GM12878 (cell line): Measurements from ENCODE around the gene HSD17B12. TPM values are rescaled to one million over a fixed set of nuclear protein-coding genes. Genes with fewer than 3 reads are reported as not detected.

Source experiments
- ATAC-seq: fragments of 200-7000 bp; cut with Tn5 transposase; 3 replicates; pipeline ENCODE4 v1.9.1; 2020; ENCODE audit warnings: mild to moderate bottlenecking, moderate library complexity
- BruUV-seq: library from RNA; stranded (reverse); fragments of 400-500 nt; replicated peaks from 2 replicates; lab custom pipeline; 2021; lab: Mats Ljungman, UMichigan
- CTCF ChIA-PET: fragments of 300-600 bp; sonication (Branson Sonifier 250); formaldehyde crosslinking; extraction: SDS; loops from one replicate; lab custom pipeline; 2021; ENCODE audit warnings: inconsistent platforms; lab: Yijun Ruan, JAX
- POLR2A ChIA-PET: fragments of 350-600 bp; formaldehyde crosslinking; extraction: SDS; loops from one replicate; lab custom pipeline; 2021; ENCODE audit warnings: inconsistent platforms; lab: Charles Lee
- RAD21 ChIA-PET: fragments of 300-600 bp; sonication (Branson Sonifier 250); formaldehyde crosslinking; loops from one replicate; lab custom pipeline; 2023; ENCODE audit warnings: antibody characterized with exemption; ENCODE audit not compliant: unreplicated experiment; lab: Charles Lee
- SMC1A ChIA-PET: fragments of 300-600 bp; sonication (Branson Sonifier 250); formaldehyde crosslinking; loops from one replicate; lab custom pipeline; 2023; ENCODE audit not compliant: unreplicated experiment, uncharacterized antibody; lab: Charles Lee
- DNase-seq: peaks from one replicate; pipeline ENCODE4 v3.0.0-alpha.2; 2011; ENCODE audit warnings: low read depth, low spot score
- FAIRE-seq: peaks from 3 replicates; lab custom pipeline; 2011; peaks lifted over from hg19 to GRCh38; lab: Jason Lieb, UNC
- H2AFZ ChIP-seq: 2 replicates; pipeline ENCODE4 v1.6.0; 2011; ENCODE audit warnings: low read depth, low read length, control low read depth; ENCODE audit not compliant: control insufficient read depth
- H3K27ac ChIP-seq: 2 replicates; pipeline ENCODE4 v1.5.1; 2011; ENCODE audit warnings: control low read depth; ENCODE audit not compliant: control insufficient read depth, insufficient read depth
- H3K27me3 ChIP-seq, 2 experiments: replicated peaks in 1 of 2; 2 replicates each; pipeline versions ENCODE4 v1.6.0 to v1.6.1; 2011; ENCODE audit warnings: low read length in 1 of 2; ENCODE audit not compliant: control insufficient read depth in 2 of 2, insufficient read depth in 2 of 2
- H3K36me3 ChIP-seq, 2 experiments: 2 replicates each; pipeline ENCODE4 v1.5.1; 2011; ENCODE audit warnings: low read length in 1 of 2; ENCODE audit not compliant: control insufficient read depth in 2 of 2, insufficient read depth in 2 of 2
- H3K4me1 ChIP-seq: 2 replicates; pipeline ENCODE4 v1.6.1; 2011; ENCODE audit warnings: mild to moderate bottlenecking, low read length, moderate library complexity, mixed read lengths; ENCODE audit not compliant: control insufficient read depth, insufficient read depth
- H3K4me2 ChIP-seq: 2 replicates; pipeline ENCODE4 v1.6.0; 2011; ENCODE audit warnings: control low read depth; ENCODE audit not compliant: control insufficient read depth, insufficient read depth
- H3K4me3 ChIP-seq: fragments of 200-600 bp; sonication (generic); 2 replicates; pipeline ENCODE4 v1.5.1; 2016
- H3K79me2 ChIP-seq: 2 replicates; pipeline ENCODE4 v1.6.0; 2011; ENCODE audit warnings: low read length; ENCODE audit not compliant: control insufficient read depth, insufficient read depth
- H3K9ac ChIP-seq: 2 replicates; pipeline ENCODE4 v1.8.0; 2011; ENCODE audit warnings: low read length, control low read depth, mixed read lengths; ENCODE audit not compliant: control insufficient read depth, insufficient read depth
- H3K9me3 ChIP-seq: replicated peaks from 3 replicates; pipeline ENCODE4 v1.5.1; 2011; ENCODE audit warnings: mild to moderate bottlenecking, low read length; ENCODE audit not compliant: control insufficient read depth, insufficient read depth
- H4K20me1 ChIP-seq: 2 replicates; pipeline ENCODE4 v1.6.0; 2011; ENCODE audit not compliant: control insufficient read depth, insufficient read depth
- ATF3 ChIP-seq: IDR thresholded peaks from 2 replicates; pipeline ENCODE4 v1.6.1; 2011; ENCODE audit warnings: low read depth, mild to moderate bottlenecking, low read length, moderate library complexity, borderline replicate concordance; ENCODE audit errors: extremely low read depth
- BRCA1 ChIP-seq: IDR thresholded peaks from 2 replicates; pipeline ENCODE4 v1.6.1; 2011; ENCODE audit warnings: low read depth, low read length, improper control_type of control experiment
- HSF1 ChIP-seq: fragments of 150-350 bp; IDR thresholded peaks from 2 replicates; pipeline ENCODE4 v1.6.1; 2014; ENCODE audit warnings: mild to moderate bottlenecking, low read depth, low read length
- KDM1A ChIP-seq: fragments of 200-600 bp; sonication (generic); IDR thresholded peaks from 2 replicates; pipeline ENCODE4 v1.6.1; 2016; ENCODE audit warnings: borderline replicate concordance
- MXI1 ChIP-seq: fragments of 150-350 bp; IDR thresholded peaks from 2 replicates; pipeline ENCODE4 v1.6.1; 2011; ENCODE audit warnings: low read depth, mild to moderate bottlenecking, inconsistent platforms, low read length, improper control_type of control experiment
- NR2C1 ChIP-seq: fragments of 450-650 bp; IDR thresholded peaks from 2 replicates; pipeline ENCODE4 v1.6.1; 2017; ENCODE audit warnings: antibody characterized with exemption, mild to moderate bottlenecking, moderate library complexity
- POLR2A ChIP-seq: IDR thresholded peaks from 2 replicates; pipeline ENCODE4 v1.6.1; 2011; ENCODE audit warnings: low read depth, mild to moderate bottlenecking, low read length
- SKIL ChIP-seq: fragments of 450-650 bp; IDR thresholded peaks from 2 replicates; pipeline ENCODE4 v1.6.1; 2017; ENCODE audit warnings: mild to moderate bottlenecking, low read depth, inconsistent platforms; ENCODE audit not compliant: poor library complexity, severe bottlenecking
- ZBTB4 ChIP-seq: fragments of 450-650 bp; formaldehyde crosslinking; IDR thresholded peaks from 2 replicates; pipeline ENCODE4 v1.4.0; 2022; ENCODE audit warnings: mild to moderate bottlenecking, moderate library complexity
- WGBS: methylation state at CpG from one replicate; pipeline ENCODE4 v1.1.6; 2016; ENCODE audit warnings: low lambda C conversion rate; ENCODE audit not compliant: insufficient replicate concordance, insufficient coverage; ENCODE audit errors: missing lambda C conversion rate; 5-methylcytosine and 5-hydroxymethylcytosine counted together
- in situ Hi-C: fragments of 300-500 bp; cut with MboI; formaldehyde crosslinking; loops from 9 replicates; pipeline ENCODE4 v1.14.3; 2018; ENCODE audit warnings: mixed read lengths
- intact Hi-C: fragments of 100-400 bp; cut with micrococcal nuclease; formaldehyde crosslinking; loops from one replicate; pipeline ENCODE4 v1.14.2; 2022; ENCODE audit not compliant: unreplicated experiment
- polyA plus RNA-seq, 11 experiments: library from polyadenylated mRNA; depleted of rRNA in 4 of 11; unstranded in 6 of 11; stranded (reverse) in 5 of 11; fragments of >200 nt; fragmentation: Nextera tagmentation in 4 of 11; fragmentation: Illumina TruSeq in 1 of 11; extraction: Ambion mirVana in 4 of 11; extraction: Trizol in 1 of 11; gene quantifications; 1 replicate in 1 of 11; 2 replicates in 10 of 11; pipeline versions ENCODE4 v1.2.1 to v1.2.3, GENCODE V29; 2011 to 2016; ENCODE audit warnings: inconsistent platforms in 2 of 11, missing spikeins in 2 of 11, low read depth in 1 of 11
- total RNA-seq, 4 experiments: library from RNA; depleted of rRNA in 3 of 4; stranded (reverse); fragments of >200 nt in 3 of 4; fragmentation: Illumina TruSeq in 1 of 4; extraction: Trizol in 1 of 4; gene quantifications; 2 replicates each; pipeline versions ENCODE4 v1.2.1 to v1.2.3, GENCODE V29; 2013 to 2021

The HSD17B12 gene
- total and polyA plus RNA-seq, 10 of the 15 experiments (the other 5 are each of a cell fraction or from before 2014, with no cell fraction given), result 23.6 to 88.0 (median 64.7) TPM

- ChIA-PET CTCF (interaction anchor here (0.5 to 1.8 kb wide), 3 partner anchors 21 to 257 kb away, joined by 3 to 9 read pairs (median 3); no protein-coding TSS in a partner anchor), SMC1A (interaction anchor here (1.2 to 2.2 kb wide), 3 partner anchors 18 to 39 kb away, joined by 3 to 9 read pairs (median 5); no protein-coding TSS in a partner anchor), POLR2A (interaction anchor here (0.6 kb wide), 1 partner anchor 43 kb away, joined by 3 read pairs; no protein-coding TSS in a partner anchor), RAD21 (interaction anchor here (3.1 kb wide), 1 partner anchor 21 kb away, joined by 12 read pairs; no protein-coding TSS in a partner anchor)
- in situ Hi-C loops (no loop called here), intact Hi-C loops (no loop called here)
- H3K4me3 ChIP-seq, result no peak overlapping the region
- DNase-seq (no peak), FAIRE-seq (no peak), ATAC-seq (no peak; the same call in 2 of the 3 replicates)
- H3K4me2 ChIP-seq, result no peak overlapping the region
- no peak overlapping the region for H2AFZ ChIP-seq
- H3K4me1 ChIP-seq, result no peaks in the 10 kb centered on the region
- TF ChIP-seq SKIL (no peak), MXI1 (no peak), BRCA1 (no peak), ZBTB4 (CRISPR knock-in tag) (no peak), POLR2A (no peak), HSF1 (no peak), ATF3 (no peak), NR2C1 (no peak), KDM1A (no peak)
- H3K9ac ChIP-seq, result no peak overlapping the region
- H3K27me3 ChIP-seq, result no peaks in the 10 kb centered on the region
- no peaks in the 10 kb centered on the region for H3K9me3 ChIP-seq
- no peaks in the 10 kb centered on the region for H3K79me2 ChIP-seq
- BruUV-seq, result no TSS peak
- H3K27ac ChIP-seq, result no peak overlapping the region
- H4K20me1 ChIP-seq, result no peaks in the 10 kb centered on the region
- WGBS, result 78% methylated on average over 5 of the region's 5 CpGs
- H3K36me3 ChIP-seq, result no peaks in the 10 kb centered on the region; a peak in 1 of 4 replicates
These were observed 150.4 kb downstream of the HSD17B12 start for GRCh38 chr11:43830928-43831440.
